ENCODE results near the gene SP3. TPM values are rescaled to one million over a fixed set of nuclear protein-coding genes. Genes with fewer than 3 reads are reported as not detected.

SP3 gene
- polyA plus RNA-seq, 3 donors = 44.8 to 66.2 (median 54.2) TPM

GRCh38 chr2:173952267-173953046, 12.7 kb downstream of the SP3 start:
- Histone ChIP-seq H3K4me3 (replicated peaks in 1 of 3; ENCODE audit: low read depth in 2 of 3, low read length in 3 of 3) (peak overlapping the region in 1 of 3 experiments; percentile 0), H2AFZ (ENCODE audit: insufficient read depth, low read depth, low read length, poor library complexity, severe bottlenecking) (no peak overlapping the region), H3K27ac (ENCODE audit: low read depth in 1 of 2, low read length in 2 of 2) (peak overlapping the region in 1 of 2 donors; percentile 59), H3K4me1 (ENCODE audit: control insufficient read depth in 1 of 2, insufficient read depth in 2 of 2, low read length in 2 of 2) (peaks cover 40 to 82% of the 10 kb centered on the region in 2 donors), H4K20me1 (ENCODE audit: insufficient read depth, low read length) (peaks cover 100% of the 10 kb centered on the region), H3K9me3 (replicated peaks in 1 of 2; ENCODE audit: control insufficient read depth in 1 of 2, insufficient read depth in 1 of 2, low read length in 2 of 2) (no peaks in the 10 kb centered on the region), H3K79me2 (ENCODE audit: insufficient read depth, low read length) (peaks cover 100% of the 10 kb centered on the region), H3K36me3 (replicated peaks in 1 of 2; ENCODE audit: control insufficient read depth in 1 of 2, insufficient read depth in 2 of 2, low read length in 2 of 2) (peaks cover 37 to 71% of the 10 kb centered on the region in 2 donors), H3K9ac (ENCODE audit: insufficient read depth, low read length, poor library complexity, severe bottlenecking) (no peak overlapping the region), H3K27me3 (ENCODE audit: control insufficient read depth in 2 of 2, insufficient read depth in 2 of 2, low read length in 2 of 2) (no peaks in the 10 kb centered on the region), H3K4me2 (replicated peaks; ENCODE audit: extremely low read depth, low read length, poor library complexity, severe bottlenecking) (peak overlapping the region; percentile 21)
- H3K4me1 Mint-ChIP-seq = peaks cover 78% of the 10 kb centered on the region
- peak overlapping the region in 5 of 7 donors; percentile 37 to 75 (median 63) for H3K27ac Mint-ChIP-seq
- DNase-seq = no peak
- no peaks in the 10 kb centered on the region for H3K27me3 Mint-ChIP-seq (ENCODE audit: low read depth in 3 of 3)
- H3K36me3 Mint-ChIP-seq = peaks cover 60 to 70% of the 10 kb centered on the region in 2 donors
- intact Hi-C loops (cut with micrococcal nuclease) = no loop called here
- no peak for TF ChIP-seq CTCF (IDR thresholded peaks at IDR 0.05)
- WGBS (ENCODE audit: insufficient coverage) = no CpG with 5 or more reads among the region's 5 CpGs
- H3K9me3 Mint-ChIP-seq = no peaks in the 10 kb centered on the region
- no peak overlapping the region for H3K4me3 Mint-ChIP-seq

GRCh38 chr2:173948842-173949241, 16.3 kb downstream of the SP3 start:
- Histone ChIP-seq H3K79me2 (ENCODE audit: insufficient read depth, low read length) (peaks cover 100% of the 10 kb centered on the region), H3K4me1 (ENCODE audit: control insufficient read depth in 1 of 2, insufficient read depth in 2 of 2, low read length in 2 of 2) (peaks cover 28 to 59% of the 10 kb centered on the region in 2 donors), H3K9ac (ENCODE audit: insufficient read depth, low read length, poor library complexity, severe bottlenecking) (no peak overlapping the region), H3K27ac (ENCODE audit: low read depth in 1 of 2, low read length in 2 of 2) (peak overlapping the region in 1 of 2 donors; percentile 62), H4K20me1 (ENCODE audit: insufficient read depth, low read length) (peaks cover 100% of the 10 kb centered on the region), H3K27me3 (ENCODE audit: control insufficient read depth in 2 of 2, insufficient read depth in 2 of 2, low read length in 2 of 2) (no peaks in the 10 kb centered on the region), H3K4me3 (replicated peaks in 1 of 3; ENCODE audit: low read depth in 2 of 3, low read length in 3 of 3) (peak overlapping the region in 1 of 3 experiments; percentile 12), H3K9me3 (replicated peaks in 1 of 2; ENCODE audit: control insufficient read depth in 1 of 2, insufficient read depth in 1 of 2, low read length in 2 of 2) (no peaks in the 10 kb centered on the region), H3K36me3 (replicated peaks in 1 of 2; ENCODE audit: control insufficient read depth in 1 of 2, insufficient read depth in 2 of 2, low read length in 2 of 2) (peaks cover 9 to 52% of the 10 kb centered on the region in 2 donors), H3K4me2 (replicated peaks; ENCODE audit: extremely low read depth, low read length, poor library complexity, severe bottlenecking) (peak overlapping the region; percentile 40), H2AFZ (ENCODE audit: insufficient read depth, low read depth, low read length, poor library complexity, severe bottlenecking) (no peak overlapping the region)
- H3K4me1 Mint-ChIP-seq = peaks cover 77% of the 10 kb centered on the region
- H3K4me3 Mint-ChIP-seq = no peak overlapping the region
- peak; percentile 29 to 61 (median 55) for DNase-seq
- H3K27ac Mint-ChIP-seq = peak overlapping the region in 4 of 7 donors; percentile 20 to 65 (median 56)
- peaks cover 37 to 60% of the 10 kb centered on the region in 2 donors for H3K36me3 Mint-ChIP-seq
- H3K27me3 Mint-ChIP-seq (ENCODE audit: low read depth in 3 of 3) = no peaks in the 10 kb centered on the region
- TF ChIP-seq CTCF (IDR thresholded peaks at IDR 0.05) = no peak
- intact Hi-C loops (cut with micrococcal nuclease) = no loop called here
- no peaks in the 10 kb centered on the region for H3K9me3 Mint-ChIP-seq

All from CD14-positive monocyte (primary cell).